Hindlimb muscle (tissue), 1 donor: ENCODE results near the gene RBM15. TPM values are rescaled to one million over a fixed set of nuclear protein-coding genes. Genes with fewer than 3 reads are reported as not detected.
A peak's percentile ranks its signal among the peaks of the same experiment; 100 is the strongest.

ENCODE experiments used
- DNase-seq: peaks from one replicate; pipeline ENCODE4 v3.0.0-alpha.2; 2013
- polyA plus RNA-seq: library from polyadenylated mRNA; unstranded; fragments of 120-200 nt; gene quantifications from one replicate; pipeline ENCODE4 v1.2.1, GENCODE V29; 2013; ENCODE audit not compliant: insufficient read length

Gene RBM15, protein sequence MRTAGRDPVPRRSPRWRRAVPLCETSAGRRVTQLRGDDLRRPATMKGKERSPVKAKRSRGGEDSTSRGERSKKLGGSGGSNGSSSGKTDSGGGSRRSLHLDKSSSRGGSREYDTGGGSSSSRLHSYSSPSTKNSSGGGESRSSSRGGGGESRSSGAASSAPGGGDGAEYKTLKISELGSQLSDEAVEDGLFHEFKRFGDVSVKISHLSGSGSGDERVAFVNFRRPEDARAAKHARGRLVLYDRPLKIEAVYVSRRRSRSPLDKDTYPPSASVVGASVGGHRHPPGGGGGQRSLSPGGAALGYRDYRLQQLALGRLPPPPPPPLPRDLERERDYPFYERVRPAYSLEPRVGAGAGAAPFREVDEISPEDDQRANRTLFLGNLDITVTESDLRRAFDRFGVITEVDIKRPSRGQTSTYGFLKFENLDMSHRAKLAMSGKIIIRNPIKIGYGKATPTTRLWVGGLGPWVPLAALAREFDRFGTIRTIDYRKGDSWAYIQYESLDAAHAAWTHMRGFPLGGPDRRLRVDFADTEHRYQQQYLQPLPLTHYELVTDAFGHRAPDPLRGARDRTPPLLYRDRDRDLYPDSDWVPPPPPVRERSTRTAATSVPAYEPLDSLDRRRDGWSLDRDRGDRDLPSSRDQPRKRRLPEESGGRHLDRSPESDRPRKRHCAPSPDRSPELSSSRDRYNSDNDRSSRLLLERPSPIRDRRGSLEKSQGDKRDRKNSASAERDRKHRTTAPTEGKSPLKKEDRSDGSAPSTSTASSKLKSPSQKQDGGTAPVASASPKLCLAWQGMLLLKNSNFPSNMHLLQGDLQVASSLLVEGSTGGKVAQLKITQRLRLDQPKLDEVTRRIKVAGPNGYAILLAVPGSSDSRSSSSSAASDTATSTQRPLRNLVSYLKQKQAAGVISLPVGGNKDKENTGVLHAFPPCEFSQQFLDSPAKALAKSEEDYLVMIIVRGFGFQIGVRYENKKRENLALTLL
- 9.1 TPM for polyA plus RNA-seq

DNA sequence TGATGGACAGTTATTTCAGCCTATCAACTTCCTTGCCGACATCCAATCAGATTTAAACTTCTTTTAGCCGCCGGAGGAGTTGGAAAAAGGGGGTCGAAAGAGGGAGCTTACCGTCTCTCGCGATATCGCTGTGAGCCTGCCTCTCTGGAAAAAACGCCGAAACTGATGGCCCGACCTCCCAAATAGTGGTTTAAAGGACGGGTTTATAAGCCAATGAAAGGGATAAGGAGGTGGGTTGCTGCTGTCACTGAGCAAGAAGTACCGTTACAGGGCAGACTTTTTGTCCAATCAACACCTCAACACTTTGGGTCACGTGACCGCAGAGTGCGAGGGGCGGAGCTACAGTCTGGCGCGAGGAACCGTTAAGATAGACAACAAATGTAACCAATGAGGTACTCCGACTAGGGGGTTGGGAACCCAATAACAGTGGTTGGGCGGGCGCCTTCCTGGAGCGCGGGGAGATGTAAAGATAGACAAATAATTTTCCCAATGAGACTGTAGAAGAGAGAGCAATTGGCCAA lies at the start of gene RBM15:
TSS of gene RBM15 (plus strand) at position 492 of the 521 bp plus-strand sequence. CDS start at position 521, 29 bp downstream.
- DNase-seq, result peak; percentile 100

DNA sequence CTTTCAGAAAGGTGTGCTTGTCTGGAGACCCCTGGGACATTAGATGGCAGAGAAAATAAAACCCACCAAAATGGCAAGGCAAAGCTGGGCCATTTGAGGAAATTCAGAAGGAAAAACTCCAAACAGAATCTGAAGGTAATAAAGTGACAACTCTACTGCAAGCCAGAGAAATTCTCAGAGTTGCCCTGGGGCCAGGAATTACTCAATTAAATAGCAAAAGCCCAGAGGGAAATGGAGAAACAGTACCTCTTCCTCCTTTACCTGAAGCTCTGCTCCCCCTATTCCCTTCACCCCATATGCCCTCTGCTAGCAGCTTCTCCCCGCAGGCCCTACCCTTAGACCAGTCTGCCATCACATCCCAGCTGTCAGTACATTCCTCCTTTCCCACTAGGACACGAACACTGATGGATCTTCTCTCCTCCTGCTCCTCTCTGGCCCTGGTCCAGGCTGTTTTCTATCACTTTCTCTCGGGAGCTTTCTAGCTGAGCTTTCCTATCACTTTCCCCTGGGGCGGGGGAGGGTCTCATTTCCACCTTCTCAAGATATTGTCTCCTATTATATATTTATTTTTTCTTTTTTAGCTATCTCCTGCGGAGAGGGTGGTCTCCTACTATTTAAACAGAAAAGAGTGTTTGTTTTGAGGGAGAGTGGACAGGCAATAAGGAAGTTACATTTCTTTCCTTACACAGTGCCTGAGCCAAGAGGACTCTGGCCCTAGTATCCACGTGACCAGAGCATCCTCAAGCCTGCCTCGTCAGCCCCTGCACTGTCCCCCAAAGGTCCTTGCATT lies 47.7 kb upstream of the RBM15 start:
- no peak for DNase-seq

DNA sequence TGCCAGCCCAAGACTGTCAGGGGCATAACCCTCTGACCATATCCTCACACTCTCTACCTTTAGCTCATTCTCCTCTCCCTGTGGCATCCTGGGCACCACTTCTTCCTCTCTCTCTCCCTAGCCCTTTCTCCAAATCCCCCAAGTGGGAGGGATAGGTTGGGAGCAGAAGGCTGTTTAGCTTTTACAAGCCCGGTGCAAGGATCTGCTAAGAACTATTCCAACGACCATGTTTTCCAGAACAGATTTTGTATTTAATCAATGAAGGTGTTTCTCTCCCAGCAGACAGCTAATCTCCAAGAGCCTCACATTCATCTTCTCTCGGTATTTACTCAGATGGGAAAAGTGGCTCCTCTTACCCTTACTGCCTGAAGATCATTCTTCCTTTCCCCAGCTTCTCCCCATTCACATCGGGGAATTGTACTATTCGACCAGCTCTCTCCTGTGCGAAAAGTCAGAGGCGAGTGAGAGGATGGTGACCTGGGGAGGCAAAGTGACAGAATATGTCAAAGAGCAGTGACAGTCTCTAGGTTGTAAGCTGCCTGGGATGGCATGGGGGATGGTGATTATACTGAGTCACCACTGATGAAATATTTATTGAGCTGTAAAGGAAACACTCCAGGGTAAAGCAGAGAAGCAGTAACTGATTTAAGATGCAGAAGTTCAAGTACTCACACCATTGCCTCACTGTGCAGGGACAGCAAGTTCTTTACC lies 47.0 kb upstream of the RBM15 start:
- no peak for DNase-seq

DNA sequence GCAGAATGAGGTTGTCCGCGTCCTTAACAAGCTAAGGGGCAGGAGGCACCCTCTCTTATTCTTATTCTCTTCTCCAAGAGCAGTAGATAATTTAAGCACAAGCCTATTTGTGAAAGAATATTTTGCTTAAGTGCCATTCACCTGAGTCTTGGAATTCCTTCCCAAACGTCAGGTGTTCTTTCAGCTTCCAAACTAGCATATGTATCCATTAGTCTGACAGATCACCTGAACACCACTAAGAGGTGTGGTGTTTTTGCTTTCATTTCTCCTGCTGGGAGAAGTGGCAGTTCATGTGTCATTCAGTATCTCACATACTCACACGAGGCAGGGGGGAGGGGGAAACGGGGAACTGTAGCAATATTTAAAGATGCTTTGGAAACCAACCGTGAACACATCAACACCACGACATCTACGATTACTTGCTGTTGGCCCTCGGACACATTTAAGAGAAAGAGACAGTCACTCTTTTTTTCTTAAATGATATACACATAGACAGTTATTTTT lies 45.5 kb upstream of the RBM15 start:
- no peak for DNase-seq

DNA sequence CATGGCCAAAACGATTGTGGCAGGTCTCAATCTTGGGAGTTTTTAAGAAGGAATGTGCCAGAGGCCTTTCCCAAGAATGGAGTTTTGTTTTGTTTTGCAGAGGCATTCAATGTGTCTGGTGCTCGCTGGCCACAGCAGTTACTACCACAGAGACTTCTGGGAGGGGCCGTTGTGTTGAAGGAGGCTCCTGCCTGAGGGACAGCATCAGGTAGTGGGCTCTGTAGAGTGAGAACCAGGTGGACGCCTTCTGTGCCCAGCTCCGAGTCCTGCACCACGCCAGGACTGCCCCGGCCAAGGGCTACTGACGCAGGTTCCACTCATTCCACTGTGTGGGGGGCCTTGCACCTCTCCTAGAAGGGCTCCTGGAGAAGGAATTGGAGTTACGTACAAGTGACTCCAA lies 44.9 kb upstream of the RBM15 start:
- DNase-seq, result no peak

DNA sequence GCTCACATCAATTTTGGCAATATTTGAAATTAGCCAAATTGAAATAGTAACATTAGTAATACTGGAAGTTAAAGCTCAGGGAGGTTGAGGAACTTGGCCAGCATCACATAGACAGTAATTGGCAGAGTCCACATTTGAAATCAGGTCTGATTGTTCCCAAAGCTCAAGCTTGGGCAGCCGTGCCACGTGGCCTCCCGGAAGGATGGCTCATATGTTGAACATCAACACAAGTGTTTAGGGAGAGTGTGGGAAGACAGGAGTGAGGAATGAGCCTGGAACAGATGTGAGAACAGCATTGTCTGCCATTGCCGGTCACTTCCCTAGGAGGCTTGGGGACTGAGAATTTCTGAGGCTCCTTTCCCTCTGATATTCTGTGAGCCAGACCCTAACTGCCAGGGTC lies 40.2 kb upstream of the RBM15 start:
- no peak for DNase-seq

DNA sequence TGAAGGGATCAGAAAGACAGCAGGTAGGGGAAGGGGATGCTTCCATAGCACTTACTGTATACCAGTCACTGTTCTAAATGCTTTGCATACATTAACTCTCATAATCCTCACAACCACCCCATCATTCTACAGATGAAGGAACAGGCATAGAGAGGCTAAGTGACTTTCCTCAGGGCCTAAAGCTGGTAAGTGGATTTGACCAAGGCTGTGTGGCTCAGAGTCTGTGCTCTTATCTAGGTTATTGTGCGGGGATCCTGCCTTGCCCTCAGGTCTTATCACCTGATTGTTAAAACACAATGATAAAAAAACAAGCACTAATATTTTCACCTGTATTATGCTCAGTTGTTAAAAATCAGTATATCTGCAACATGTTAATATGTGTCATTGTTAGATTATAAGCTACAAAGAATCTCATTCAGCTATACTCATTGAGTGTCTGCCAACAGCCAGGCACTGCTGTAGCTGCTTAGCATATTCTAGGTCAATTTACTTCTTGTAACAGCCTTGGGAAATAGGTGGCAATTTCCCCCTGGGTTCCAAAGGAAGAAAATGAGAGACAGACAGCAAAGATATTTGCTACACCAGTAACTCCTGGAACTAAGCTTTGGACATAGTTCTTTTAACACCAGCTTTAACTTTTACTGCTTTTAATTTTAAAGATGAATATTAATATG lies 38.6 kb upstream of the RBM15 start:
- DNase-seq, result no peak

DNA sequence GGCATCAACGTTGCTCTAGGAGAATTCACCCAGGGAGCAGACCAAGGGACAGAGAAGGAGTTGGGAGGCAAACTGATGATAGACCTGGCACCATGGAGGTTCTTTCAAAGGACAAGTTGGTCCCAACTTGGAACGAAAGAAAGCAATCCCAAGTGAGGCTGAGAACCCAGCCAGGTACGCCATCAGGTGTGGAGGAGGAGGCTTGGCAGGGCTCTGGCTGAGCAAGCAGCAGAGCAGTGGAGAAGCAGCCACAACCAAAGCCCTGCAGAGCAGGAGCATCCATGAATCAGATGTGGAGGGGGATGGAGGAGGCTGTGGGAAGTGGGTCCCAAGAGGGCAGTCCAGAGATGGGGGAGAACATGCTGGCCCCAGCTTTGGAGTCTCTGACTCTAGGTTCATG lies 36.3 kb upstream of the RBM15 start:
- no peak for DNase-seq

DNA sequence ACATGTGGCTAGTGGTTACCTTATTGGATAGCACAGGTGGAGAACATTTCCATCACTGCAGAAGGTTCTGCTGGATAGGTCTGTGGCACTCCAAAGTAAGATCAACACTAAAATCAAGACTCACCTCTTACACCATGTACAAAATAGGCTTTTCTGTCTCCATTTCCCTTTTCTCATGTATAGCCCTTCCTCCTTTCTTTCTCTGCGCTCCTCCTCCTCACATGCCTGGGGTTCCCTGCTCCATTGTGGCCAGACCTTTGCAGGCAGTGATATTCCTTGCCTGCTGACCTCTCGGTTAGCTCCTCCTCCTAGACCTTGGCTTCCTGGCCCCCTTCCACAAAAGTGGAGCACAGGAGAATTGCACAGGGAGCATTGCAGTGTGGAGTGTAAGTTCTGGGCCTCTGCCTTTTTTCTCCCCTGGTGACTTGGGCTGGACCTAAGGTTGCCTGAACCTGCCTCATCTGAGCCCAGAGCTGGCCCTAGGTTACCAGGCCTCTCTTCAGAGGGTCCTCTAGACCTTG lies 33.2 kb upstream of the RBM15 start:
- no peak for DNase-seq

DNA sequence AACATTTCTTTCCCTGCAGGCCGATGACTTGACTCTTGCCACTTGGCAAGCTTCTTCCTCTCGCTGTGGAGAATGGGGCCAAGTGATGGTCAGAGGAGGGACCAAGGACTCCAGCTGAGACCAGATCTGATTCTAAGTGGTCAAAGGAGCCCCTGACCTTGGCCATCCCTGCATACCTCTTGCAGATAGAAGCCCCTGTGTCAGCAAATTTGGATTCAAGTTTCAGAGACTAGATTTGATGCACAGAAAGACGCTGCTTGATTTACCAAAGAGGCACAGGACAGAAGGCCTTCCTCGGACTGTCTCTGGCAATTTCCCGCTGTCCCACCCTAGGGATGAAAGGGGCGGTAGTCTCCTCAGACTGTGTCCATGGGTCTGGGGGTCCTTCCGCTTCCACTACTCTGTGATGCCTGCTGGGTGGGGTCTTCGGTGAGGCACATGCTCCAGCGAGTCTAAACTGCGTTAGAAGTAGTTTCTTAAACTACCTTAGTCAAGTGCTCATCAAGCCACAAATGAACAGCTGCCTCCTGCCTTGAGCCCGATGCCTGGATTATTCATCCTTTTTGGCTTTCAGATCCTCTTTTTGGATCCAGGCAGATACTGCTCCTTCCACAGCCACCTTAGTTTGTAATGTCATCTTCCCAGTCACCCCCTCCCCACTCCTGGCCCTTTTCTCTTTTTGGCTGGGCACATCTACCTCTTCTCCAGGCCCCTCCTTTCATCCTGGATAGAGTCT lies 31.8 kb upstream of the RBM15 start:
- DNase-seq, result no peak

DNA sequence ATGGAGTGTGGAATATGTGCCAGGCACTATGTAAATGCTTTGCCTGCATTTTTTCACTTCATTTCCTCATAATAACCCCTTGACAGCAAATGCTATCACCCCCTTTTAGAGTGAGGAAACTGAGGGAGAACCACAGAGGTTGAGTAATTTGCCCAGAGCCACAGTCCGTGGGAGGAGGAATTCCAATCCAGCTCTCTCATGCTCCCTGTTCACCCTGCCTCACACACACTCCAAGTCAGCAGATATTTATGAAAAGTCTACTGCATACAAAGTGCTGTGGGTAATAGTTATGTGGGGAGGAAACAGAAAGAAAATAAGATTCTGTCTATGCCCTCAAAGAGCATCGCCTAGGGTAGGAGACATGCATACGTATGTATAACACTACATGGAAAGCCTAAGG lies 30.9 kb upstream of the RBM15 start:
- DNase-seq, result no peak

DNA sequence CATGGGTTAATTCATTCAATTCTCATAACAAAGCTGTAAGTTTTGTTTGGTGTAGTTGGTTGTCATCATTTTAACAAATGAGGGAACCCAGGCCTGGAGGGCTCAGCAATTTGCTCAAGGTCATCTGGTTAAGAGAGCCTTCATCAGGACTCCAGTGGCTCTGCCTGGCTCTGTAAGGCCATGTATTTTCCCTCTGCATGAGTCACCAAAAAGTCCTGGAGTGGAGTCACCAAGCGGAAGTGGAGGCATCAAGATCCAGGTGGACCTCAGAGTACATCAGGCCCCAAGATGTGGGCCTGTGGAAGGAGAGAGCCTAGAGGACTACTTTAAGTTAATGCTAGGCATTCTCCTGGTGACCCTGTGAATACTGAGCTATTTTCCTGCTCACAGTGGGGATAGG lies 30.0 kb upstream of the RBM15 start:
- DNase-seq, result no peak

DNA sequence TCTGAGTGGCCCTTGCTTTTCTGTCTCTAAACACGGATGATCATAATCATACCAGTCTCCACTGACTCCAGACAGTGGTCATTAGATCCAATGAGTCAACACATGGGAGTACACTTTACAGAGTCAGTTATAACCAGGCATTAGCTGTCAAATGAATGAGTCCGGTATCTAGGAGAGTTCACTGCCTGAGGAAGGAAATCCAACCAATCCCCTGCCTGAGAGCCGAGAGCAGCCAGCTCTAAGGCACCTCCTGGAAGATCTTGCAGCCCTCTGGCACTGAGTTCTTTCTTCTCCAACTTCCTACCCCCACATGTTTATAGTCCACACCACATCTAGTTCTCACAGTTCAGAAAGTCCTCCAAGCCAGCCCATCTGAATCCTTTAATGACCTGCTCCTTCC lies 29.4 kb upstream of the RBM15 start:
- no peak for DNase-seq

DNA sequence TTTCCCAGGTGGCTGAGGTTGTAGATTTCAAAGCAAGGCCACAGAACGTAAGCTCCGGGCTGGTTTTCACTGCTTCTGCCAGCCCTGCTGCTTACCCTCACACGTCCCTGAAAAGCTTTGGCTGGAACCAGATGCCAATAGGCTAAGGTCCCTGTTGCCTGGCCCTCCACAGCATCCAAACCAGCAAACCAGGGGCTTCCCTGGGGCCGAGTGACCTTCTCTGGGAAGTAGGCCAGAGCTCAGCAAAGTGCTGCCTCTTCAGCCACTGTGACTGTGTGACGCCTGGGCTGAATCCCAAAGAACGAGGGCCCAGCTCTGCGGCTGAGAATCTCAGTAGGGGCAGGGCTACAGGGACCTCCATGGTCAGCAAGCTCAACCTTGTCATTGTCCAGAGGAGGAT lies 28.9 kb upstream of the RBM15 start:
- no peak for DNase-seq

DNA sequence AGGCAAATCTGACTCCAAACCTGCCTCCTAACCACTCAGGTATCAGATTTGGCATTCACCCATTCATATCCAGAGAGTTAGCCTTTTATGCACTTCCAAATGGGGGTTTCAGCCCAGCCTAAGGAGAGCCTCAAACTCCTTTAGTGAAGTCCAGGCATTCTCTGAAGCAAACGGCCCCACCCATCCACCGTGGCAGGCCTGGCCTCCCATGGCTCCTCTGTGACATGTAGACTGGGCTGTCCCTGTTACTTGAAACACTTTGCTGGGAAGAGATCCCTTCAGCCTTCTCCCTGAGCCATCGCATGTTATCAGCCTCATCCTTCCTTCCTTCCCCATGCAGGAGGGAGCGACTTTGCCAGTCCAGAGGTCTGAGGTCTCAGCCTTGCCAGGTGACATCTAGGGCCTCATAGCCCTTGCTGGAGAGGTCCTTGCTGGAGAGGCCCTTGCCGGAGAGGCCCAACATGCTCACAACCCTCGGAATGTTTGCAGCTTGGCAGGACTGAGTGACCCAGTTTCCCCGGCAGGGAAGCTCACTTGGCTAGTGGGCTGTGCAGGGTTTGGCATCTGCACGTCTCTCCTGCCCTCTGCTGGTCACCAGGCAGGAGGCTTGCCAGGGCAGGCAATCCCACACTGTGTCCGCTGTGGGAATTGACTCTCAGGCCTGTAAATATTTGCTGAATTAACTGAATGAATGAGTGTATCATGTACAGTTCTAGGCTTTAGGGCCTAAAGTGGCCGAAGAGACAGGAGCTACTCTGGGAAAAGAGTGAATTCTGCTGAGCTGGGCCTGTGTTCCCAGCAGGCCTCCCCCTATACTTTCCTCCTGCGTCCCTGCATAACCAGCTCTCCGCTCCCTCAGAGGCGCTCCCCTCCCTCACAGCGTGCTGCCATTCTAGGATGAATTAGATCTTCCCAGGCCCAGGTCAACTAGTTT lies 26.7 kb upstream of the RBM15 start:
- DNase-seq, result peak; percentile 63

DNA sequence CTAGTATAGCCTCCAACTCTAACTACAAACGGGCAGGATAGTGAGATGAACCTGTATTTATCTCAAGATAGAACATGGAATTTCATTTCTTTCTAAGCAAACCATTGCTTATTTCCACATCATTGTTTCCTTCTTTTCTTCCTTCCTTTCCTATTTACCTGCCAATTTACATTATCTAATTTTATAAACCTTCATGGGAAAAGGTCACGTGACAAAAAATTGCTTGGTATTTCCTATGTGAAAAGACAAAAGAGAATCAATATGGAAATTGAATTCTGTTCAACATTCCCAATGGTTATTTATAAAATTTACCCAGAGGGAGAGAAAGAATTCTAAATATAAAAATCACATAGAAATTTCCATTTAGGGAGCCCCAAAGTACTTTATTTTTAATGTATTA lies 22.4 kb upstream of the RBM15 start:
- no peak for DNase-seq

DNA sequence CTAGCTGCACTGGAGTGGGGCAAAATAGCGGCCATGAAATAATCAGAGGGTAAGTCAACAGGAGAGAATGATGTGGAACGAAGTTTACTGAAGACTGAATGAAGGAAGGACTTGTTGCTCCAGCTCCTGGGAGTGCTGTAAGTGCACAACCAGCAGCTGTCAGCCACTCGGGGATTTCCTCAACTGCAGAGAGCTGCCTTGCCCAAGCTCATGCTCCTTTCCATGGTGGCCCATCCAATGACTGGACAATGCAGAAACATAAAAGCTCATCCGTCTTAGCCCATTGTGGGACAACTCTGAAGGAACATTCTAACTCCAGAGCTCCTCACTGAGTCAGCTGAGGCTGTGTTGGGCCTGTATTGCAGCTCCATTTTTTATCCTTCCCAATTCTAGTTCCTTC lies 21.1 kb upstream of the RBM15 start:
- no peak for DNase-seq

DNA sequence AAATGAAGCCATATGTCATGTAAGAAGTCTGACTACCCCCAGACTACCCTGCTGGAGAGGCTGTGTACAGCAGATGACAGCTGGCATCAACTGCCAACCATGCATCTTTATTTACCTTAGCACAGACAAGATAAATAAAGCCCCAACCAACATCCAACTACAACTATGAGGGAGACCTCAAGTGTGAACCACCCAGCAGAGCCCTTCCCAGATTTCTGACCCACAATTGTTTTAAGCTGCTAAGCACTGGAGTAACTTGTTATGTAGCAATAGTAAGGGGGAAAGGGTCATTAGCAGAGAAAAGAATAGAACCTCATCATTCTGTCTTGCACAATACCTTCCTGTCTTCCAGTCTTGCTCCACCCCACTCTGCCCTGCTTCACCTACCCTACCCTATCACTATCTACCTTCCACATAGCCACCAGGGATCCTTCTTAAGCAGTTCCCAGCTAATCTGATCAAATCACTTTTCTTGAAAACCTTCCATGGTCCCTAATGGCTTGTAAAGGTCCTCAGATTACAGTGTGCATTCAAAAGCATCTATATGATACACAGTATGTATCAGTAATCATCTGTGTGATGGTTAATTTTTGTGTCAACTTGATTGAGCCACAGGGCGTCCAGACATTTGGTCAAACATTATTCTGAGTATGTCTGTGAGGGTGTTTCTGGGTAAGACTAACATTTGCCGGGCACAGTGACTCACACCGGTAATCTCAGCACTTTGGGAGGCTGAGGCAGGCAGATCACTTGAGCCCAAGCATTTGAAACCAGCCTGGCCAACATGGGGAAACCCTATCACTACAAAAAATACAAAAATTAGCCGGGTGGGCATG lies 19.6 kb upstream of the RBM15 start:
- no peak for DNase-seq
